ENCODE measurements around the gene RBBP8. TPM values are rescaled to one million over a fixed set of nuclear protein-coding genes. Genes with fewer than 3 reads are reported as not detected.

RBBP8 gene
- total and polyA plus RNA-seq, 4 donors: 24.9 to 64.3 (median 32.3) TPM

- H3K27me3 ChIP-seq (ENCODE audit: control insufficient read depth in 3 of 3, insufficient read depth in 3 of 3, low read length in 2 of 3): no peaks in the 10 kb centered on the region
- no peak for ATAC-seq (ENCODE audit: insufficient read depth, low FRiP score)
- H3K9me3 ChIP-seq (ENCODE audit: control insufficient read depth in 4 of 4, insufficient read depth in 3 of 4, low read length in 3 of 4): no peaks in the 10 kb centered on the region
- H3K4me1 ChIP-seq (ENCODE audit: control insufficient read depth in 5 of 5, insufficient read depth in 5 of 5, low read length in 5 of 5): no peaks in the 10 kb centered on the region
- peaks cover 0 to 5% (median 1%) of the 10 kb centered on the region in 4 donors for H3K36me3 ChIP-seq (ENCODE audit: control insufficient read depth in 4 of 4, insufficient read depth in 4 of 4, low read length in 4 of 4)
- no peak overlapping the region for H3K9ac ChIP-seq (ENCODE audit: insufficient read depth in 1 of 2, low read length in 2 of 2)
- H3K4me3 ChIP-seq: no peak overlapping the region
- H3K27ac ChIP-seq (ENCODE audit: low read depth in 1 of 2, low read length in 1 of 2): no peak overlapping the region
- TF ChIP-seq, protein P1, sequence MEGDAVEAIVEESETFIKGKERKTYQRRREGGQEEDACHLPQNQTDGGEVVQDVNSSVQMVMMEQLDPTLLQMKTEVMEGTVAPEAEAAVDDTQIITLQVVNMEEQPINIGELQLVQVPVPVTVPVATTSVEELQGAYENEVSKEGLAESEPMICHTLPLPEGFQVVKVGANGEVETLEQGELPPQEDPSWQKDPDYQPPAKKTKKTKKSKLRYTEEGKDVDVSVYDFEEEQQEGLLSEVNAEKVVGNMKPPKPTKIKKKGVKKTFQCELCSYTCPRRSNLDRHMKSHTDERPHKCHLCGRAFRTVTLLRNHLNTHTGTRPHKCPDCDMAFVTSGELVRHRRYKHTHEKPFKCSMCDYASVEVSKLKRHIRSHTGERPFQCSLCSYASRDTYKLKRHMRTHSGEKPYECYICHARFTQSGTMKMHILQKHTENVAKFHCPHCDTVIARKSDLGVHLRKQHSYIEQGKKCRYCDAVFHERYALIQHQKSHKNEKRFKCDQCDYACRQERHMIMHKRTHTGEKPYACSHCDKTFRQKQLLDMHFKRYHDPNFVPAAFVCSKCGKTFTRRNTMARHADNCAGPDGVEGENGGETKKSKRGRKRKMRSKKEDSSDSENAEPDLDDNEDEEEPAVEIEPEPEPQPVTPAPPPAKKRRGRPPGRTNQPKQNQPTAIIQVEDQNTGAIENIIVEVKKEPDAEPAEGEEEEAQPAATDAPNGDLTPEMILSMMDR (IDR thresholded peaks at IDR 0.05; ENCODE audit: control extremely low read depth, extremely low read depth): no peak
- WGBS, 2 donors: 97% methylated on average over 1 of the region's 1 CpG
- DNase-seq: no peak
These were observed 79.1 kb downstream of the RBBP8 start for GRCh38 chr18:23012249-23012648.

GRCh38 chr18:23020555-23021294, 87.6 kb downstream of the RBBP8 start:
- no peak for DNase-seq
- H3K4me3 ChIP-seq: no peak overlapping the region

GRCh38 chr18:23021623-23022022, 88.5 kb downstream of the RBBP8 start:
- Histone ChIP-seq H3K4me3 (no peak overlapping the region), H3K9me3 (ENCODE audit: control insufficient read depth in 4 of 4, insufficient read depth in 3 of 4, low read length in 3 of 4) (no peaks in the 10 kb centered on the region), H3K36me3 (ENCODE audit: control insufficient read depth in 4 of 4, insufficient read depth in 4 of 4, low read length in 4 of 4) (peaks cover 0 to 6% (median 2%) of the 10 kb centered on the region in 4 donors), H3K27ac (ENCODE audit: low read depth in 1 of 2, low read length in 1 of 2) (no peak overlapping the region), H3K4me1 (ENCODE audit: control insufficient read depth in 5 of 5, insufficient read depth in 5 of 5, low read length in 5 of 5) (no peaks in the 10 kb centered on the region), H3K27me3 (ENCODE audit: control insufficient read depth in 3 of 3, insufficient read depth in 3 of 3, low read length in 2 of 3) (no peaks in the 10 kb centered on the region), H3K9ac (ENCODE audit: insufficient read depth in 1 of 2, low read length in 2 of 2) (no peak overlapping the region)
- TF ChIP-seq, protein P1 (IDR thresholded peaks at IDR 0.05; ENCODE audit: control extremely low read depth, extremely low read depth): no peak
- ATAC-seq (ENCODE audit: insufficient read depth, low FRiP score): no peak
- 93 to 97% methylated on average over 2 of the region's 2 CpGs for WGBS, 2 donors
- DNase-seq: no peak

More at GRCh38 chr18:23020555-23021294, 87.6 kb downstream of the RBBP8 start:
- Histone ChIP-seq H3K9ac (ENCODE audit: insufficient read depth in 1 of 2, low read length in 2 of 2) (no peak overlapping the region), H3K9me3 (ENCODE audit: control insufficient read depth in 4 of 4, insufficient read depth in 3 of 4, low read length in 3 of 4) (no peaks in the 10 kb centered on the region), H3K27ac (ENCODE audit: low read depth in 1 of 2, low read length in 1 of 2) (no peak overlapping the region), H3K27me3 (ENCODE audit: control insufficient read depth in 3 of 3, insufficient read depth in 3 of 3, low read length in 2 of 3) (no peaks in the 10 kb centered on the region), H3K4me1 (ENCODE audit: control insufficient read depth in 5 of 5, insufficient read depth in 5 of 5, low read length in 5 of 5) (no peaks in the 10 kb centered on the region), H3K36me3 (ENCODE audit: control insufficient read depth in 4 of 4, insufficient read depth in 4 of 4, low read length in 4 of 4) (peaks cover 0 to 6% (median 2%) of the 10 kb centered on the region in 4 donors)
- 59 to 67% methylated on average over 5 of the region's 5 CpGs for WGBS, 2 donors
- no peak for ATAC-seq (ENCODE audit: insufficient read depth, low FRiP score)
- TF ChIP-seq, protein P1 (IDR thresholded peaks at IDR 0.05; ENCODE audit: control extremely low read depth, extremely low read depth): no peak

Measured in lung (tissue), 12 donors.